ENCODE results near the gene RAPGEF5.

DNA sequence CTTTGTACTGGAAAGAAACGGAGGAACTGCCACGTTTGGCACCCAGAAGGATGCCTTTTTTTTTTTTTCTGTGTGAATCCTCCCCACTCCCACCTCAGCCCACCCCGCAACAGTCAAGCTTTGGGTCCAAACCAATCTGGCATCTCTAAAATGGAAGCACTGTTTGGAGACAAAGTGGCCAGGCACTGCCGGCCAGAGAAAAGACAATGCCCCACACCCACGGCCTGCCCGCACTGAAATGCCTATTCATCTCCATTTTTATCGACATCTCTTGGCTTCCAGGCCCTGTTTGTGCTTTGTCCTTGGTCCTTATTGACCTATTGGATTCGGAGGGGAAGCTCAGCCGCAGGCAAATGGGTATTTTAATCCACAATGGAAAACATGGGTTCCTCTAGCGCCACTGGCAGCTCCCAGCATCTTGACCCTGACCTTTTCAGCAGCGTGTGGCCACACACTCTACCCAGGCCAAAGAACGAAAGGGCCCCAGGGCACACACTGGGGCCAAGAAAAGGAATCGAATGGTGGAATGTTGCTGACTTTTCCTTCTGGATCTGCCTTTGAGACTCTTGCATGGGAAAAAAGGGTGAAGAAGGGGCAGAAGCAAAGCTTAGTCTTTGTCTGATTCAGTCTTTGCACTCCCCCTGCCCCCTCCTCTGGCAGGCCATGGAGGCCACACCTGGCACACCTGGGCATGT, 248.7 kb downstream of the RAPGEF5 start:
- TF ChIP-seq POLR2AphosphoS5 (IDR thresholded peaks at IDR 0.05; ENCODE audit: low read depth) = no peak
- TF ChIP-seq GABPA (IDR thresholded peaks at IDR 0.05; ENCODE audit: low read depth) = no peak
- TF ChIP-seq, protein P1, sequence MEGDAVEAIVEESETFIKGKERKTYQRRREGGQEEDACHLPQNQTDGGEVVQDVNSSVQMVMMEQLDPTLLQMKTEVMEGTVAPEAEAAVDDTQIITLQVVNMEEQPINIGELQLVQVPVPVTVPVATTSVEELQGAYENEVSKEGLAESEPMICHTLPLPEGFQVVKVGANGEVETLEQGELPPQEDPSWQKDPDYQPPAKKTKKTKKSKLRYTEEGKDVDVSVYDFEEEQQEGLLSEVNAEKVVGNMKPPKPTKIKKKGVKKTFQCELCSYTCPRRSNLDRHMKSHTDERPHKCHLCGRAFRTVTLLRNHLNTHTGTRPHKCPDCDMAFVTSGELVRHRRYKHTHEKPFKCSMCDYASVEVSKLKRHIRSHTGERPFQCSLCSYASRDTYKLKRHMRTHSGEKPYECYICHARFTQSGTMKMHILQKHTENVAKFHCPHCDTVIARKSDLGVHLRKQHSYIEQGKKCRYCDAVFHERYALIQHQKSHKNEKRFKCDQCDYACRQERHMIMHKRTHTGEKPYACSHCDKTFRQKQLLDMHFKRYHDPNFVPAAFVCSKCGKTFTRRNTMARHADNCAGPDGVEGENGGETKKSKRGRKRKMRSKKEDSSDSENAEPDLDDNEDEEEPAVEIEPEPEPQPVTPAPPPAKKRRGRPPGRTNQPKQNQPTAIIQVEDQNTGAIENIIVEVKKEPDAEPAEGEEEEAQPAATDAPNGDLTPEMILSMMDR (IDR thresholded peaks at IDR 0.05; ENCODE audit: insufficient read depth, low read length) = no peak
- TF ChIP-seq, protein P2, sequence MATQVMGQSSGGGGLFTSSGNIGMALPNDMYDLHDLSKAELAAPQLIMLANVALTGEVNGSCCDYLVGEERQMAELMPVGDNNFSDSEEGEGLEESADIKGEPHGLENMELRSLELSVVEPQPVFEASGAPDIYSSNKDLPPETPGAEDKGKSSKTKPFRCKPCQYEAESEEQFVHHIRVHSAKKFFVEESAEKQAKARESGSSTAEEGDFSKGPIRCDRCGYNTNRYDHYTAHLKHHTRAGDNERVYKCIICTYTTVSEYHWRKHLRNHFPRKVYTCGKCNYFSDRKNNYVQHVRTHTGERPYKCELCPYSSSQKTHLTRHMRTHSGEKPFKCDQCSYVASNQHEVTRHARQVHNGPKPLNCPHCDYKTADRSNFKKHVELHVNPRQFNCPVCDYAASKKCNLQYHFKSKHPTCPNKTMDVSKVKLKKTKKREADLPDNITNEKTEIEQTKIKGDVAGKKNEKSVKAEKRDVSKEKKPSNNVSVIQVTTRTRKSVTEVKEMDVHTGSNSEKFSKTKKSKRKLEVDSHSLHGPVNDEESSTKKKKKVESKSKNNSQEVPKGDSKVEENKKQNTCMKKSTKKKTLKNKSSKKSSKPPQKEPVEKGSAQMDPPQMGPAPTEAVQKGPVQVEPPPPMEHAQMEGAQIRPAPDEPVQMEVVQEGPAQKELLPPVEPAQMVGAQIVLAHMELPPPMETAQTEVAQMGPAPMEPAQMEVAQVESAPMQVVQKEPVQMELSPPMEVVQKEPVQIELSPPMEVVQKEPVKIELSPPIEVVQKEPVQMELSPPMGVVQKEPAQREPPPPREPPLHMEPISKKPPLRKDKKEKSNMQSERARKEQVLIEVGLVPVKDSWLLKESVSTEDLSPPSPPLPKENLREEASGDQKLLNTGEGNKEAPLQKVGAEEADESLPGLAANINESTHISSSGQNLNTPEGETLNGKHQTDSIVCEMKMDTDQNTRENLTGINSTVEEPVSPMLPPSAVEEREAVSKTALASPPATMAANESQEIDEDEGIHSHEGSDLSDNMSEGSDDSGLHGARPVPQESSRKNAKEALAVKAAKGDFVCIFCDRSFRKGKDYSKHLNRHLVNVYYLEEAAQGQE (IDR thresholded peaks at IDR 0.05; ENCODE audit: insufficient replicate concordance, low read depth) = no peak
- no peak for TF ChIP-seq SPI1 (IDR thresholded peaks at IDR 0.05; ENCODE audit: borderline replicate concordance, low read depth)

Data from HL-60 (cell line).